Duodenal mucosa (tissue), 2 donors: ENCODE results near the gene GPA33.
"Not testable (repeated sequence)": the region's sequence is repeated elsewhere in the genome, so short reads cannot be mapped to it uniquely, and the experiment has no call there.

Source experiments
- H3K27ac ChIP-seq: one replicate; pipeline ENCODE4 v1.7.0; 2013; ENCODE audit warnings: low read depth, low read length
- H3K27me3 ChIP-seq, 2 donors: one replicate each; pipeline ENCODE4 v1.7.0; 2013; ENCODE audit warnings: low read length in 2 of 2, control low read depth in 1 of 2; ENCODE audit not compliant: insufficient read depth in 2 of 2, control insufficient read depth in 1 of 2
- H3K36me3 ChIP-seq, 2 donors: one replicate each; pipeline ENCODE4 v1.7.0; 2013; ENCODE audit warnings: low read length in 2 of 2, control low read depth in 1 of 2; ENCODE audit not compliant: insufficient read depth in 2 of 2, control insufficient read depth in 1 of 2
- H3K4me1 ChIP-seq, 2 donors: one replicate each; pipeline ENCODE4 v1.7.0; 2013; ENCODE audit warnings: low read length in 2 of 2, control low read depth in 1 of 2; ENCODE audit not compliant: insufficient read depth in 2 of 2, control insufficient read depth in 1 of 2
- H3K4me3 ChIP-seq, 2 donors: one replicate each; pipeline ENCODE4 v1.7.0; 2013; ENCODE audit warnings: low read length in 2 of 2, low read depth in 1 of 2
- H3K9ac ChIP-seq, 2 donors: one replicate each; pipeline ENCODE4 v1.7.0; 2013; ENCODE audit warnings: low read length in 2 of 2, low read depth in 1 of 2
- H3K9me3 ChIP-seq, 2 donors: one replicate each; pipeline ENCODE4 v1.7.0; 2013; ENCODE audit warnings: low read length in 2 of 2, control low read depth in 1 of 2; ENCODE audit not compliant: control insufficient read depth in 1 of 2

The GPA33 gene

GRCh38 chr1:167043752-167044488, 46.3 kb downstream of the GPA33 start:
- Histone ChIP-seq H3K27ac (no peak overlapping the region), H3K9ac (peak overlapping the region; percentile 50 to 58), H3K27me3 (no peaks in the 10 kb centered on the region), H3K36me3 (no peaks in the 10 kb centered on the region), H3K9me3 (no peaks in the 10 kb centered on the region), H3K4me1 (peaks cover 4 to 9% of the 10 kb centered on the region in 2 donors), H3K4me3 (peak overlapping the region; percentile 73 to 78)

- no peak overlapping the region for H3K4me3 ChIP-seq
- H3K36me3 ChIP-seq, result no peaks in the 10 kb centered on the region
- no peaks in the 10 kb centered on the region for H3K4me1 ChIP-seq
- no peaks in the 10 kb centered on the region for H3K9me3 ChIP-seq
- H3K9ac ChIP-seq, result no peak overlapping the region
- H3K27me3 ChIP-seq, result no peaks in the 10 kb centered on the region
- no peak overlapping the region for H3K27ac ChIP-seq
Observed at GRCh38 chr1:167033646-167034045, 56.5 kb downstream of the GPA33 start.

GRCh38 chr1:167029553-167029952, 60.6 kb downstream of the GPA33 start:
- not testable (repeated sequence) for H3K27me3 ChIP-seq, H3K36me3 ChIP-seq, H3K4me3 ChIP-seq, H3K27ac ChIP-seq, H3K9me3 ChIP-seq, H3K9ac ChIP-seq, H3K4me1 ChIP-seq

- H3K4me3 ChIP-seq, result no peak overlapping the region
- H3K9me3 ChIP-seq, result no peaks in the 10 kb centered on the region
- no peaks in the 10 kb centered on the region for H3K4me1 ChIP-seq
- H3K27me3 ChIP-seq, result peaks cover 0 to 3% of the 10 kb centered on the region in 2 donors
- no peak overlapping the region for H3K9ac ChIP-seq
- H3K27ac ChIP-seq, result no peak overlapping the region
- H3K36me3 ChIP-seq, result no peaks in the 10 kb centered on the region
Observed at GRCh38 chr1:167022384-167022783, 67.8 kb downstream of the GPA33 start.

GRCh38 chr1:167016100-167016750, 74.0 kb downstream of the GPA33 start:
- Histone ChIP-seq H3K27ac (no peak overlapping the region), H3K4me1 (no peaks in the 10 kb centered on the region), H3K27me3 (peaks cover 0 to 2% of the 10 kb centered on the region in 2 donors), H3K36me3 (no peaks in the 10 kb centered on the region), H3K9me3 (no peaks in the 10 kb centered on the region), H3K4me3 (no peak overlapping the region), H3K9ac (no peak overlapping the region)

GRCh38 chr1:167013108-167013929, 76.9 kb downstream of the GPA33 start:
- Histone ChIP-seq H3K9me3 (no peaks in the 10 kb centered on the region), H3K4me3 (no peak overlapping the region)

GRCh38 chr1:167012570-167012969, 77.6 kb downstream of the GPA33 start:
- Histone ChIP-seq H3K9ac (no peak overlapping the region), H3K27me3 (peaks cover 0 to 2% of the 10 kb centered on the region in 2 donors), H3K4me1 (no peaks in the 10 kb centered on the region), H3K9me3 (no peaks in the 10 kb centered on the region), H3K36me3 (no peaks in the 10 kb centered on the region), H3K4me3 (no peak overlapping the region), H3K27ac (no peak overlapping the region)

More at GRCh38 chr1:167013108-167013929, 76.9 kb downstream of the GPA33 start:
- Histone ChIP-seq H3K9ac (no peak overlapping the region), H3K27ac (no peak overlapping the region), H3K4me1 (no peaks in the 10 kb centered on the region), H3K36me3 (no peaks in the 10 kb centered on the region), H3K27me3 (peaks cover 0 to 2% of the 10 kb centered on the region in 2 donors)

GRCh38 chr1:167011560-167012191, 78.5 kb downstream of the GPA33 start:
- H3K36me3 ChIP-seq, result no peaks in the 10 kb centered on the region
- H3K27ac ChIP-seq, result no peak overlapping the region
- H3K4me3 ChIP-seq, result no peak overlapping the region
- H3K27me3 ChIP-seq, result peaks cover 0 to 2% of the 10 kb centered on the region in 2 donors
- no peaks in the 10 kb centered on the region for H3K9me3 ChIP-seq
- no peaks in the 10 kb centered on the region for H3K4me1 ChIP-seq
- H3K9ac ChIP-seq, result no peak overlapping the region

- Histone ChIP-seq H3K9ac (no peak overlapping the region), H3K27me3 (no peaks in the 10 kb centered on the region), H3K4me1 (no peaks in the 10 kb centered on the region), H3K4me3 (no peak overlapping the region), H3K9me3 (no peaks in the 10 kb centered on the region), H3K27ac (no peak overlapping the region), H3K36me3 (no peaks in the 10 kb centered on the region)
Observed at GRCh38 chr1:167003711-167004110, 86.5 kb downstream of the GPA33 start.
